Cardiac fibroblast (primary cell): ENCODE results near the gene NTN3.
A peak's percentile ranks its signal among the peaks of the same experiment; 100 is the strongest.

Source experiments
- DNase-seq, 2 donors: peaks; one replicate each; pipeline versions ENCODE4 v3.0.0 to v3.0.0-alpha.2; 2010; ENCODE audit warnings: low read depth in 2 of 2
- H3K4me3 ChIP-seq, 2 donors: replicated peaks in 1 of 2; 1 replicate in 1 of 2; 2 replicates in 1 of 2; pipeline ENCODE4 v1.5.1; 2011; ENCODE audit warnings: low read depth in 2 of 2, low read length in 2 of 2, mild to moderate bottlenecking in 2 of 2, moderate library complexity in 1 of 2
- CTCF ChIP-seq: IDR thresholded peaks from one replicate; pipeline ENCODE4 v1.5.1; 2011; ENCODE audit warnings: low read depth, mild to moderate bottlenecking, low read length, inconsistent platforms

The NTN3 gene

GRCh38 chr16:2498531-2499253 lies 27.6 kb downstream of the NTN3 start:
- no peak overlapping the region for H3K4me3 ChIP-seq
- no peak for TF ChIP-seq CTCF
- DNase-seq, result no peak

GRCh38 chr16:2499454-2499853 lies 28.4 kb downstream of the NTN3 start:
- no peak overlapping the region for H3K4me3 ChIP-seq
- no peak for TF ChIP-seq CTCF
- DNase-seq, result no peak

- H3K4me3 ChIP-seq, result no peak overlapping the region
- DNase-seq, result no peak
- TF ChIP-seq CTCF, result no peak
Observed at GRCh38 chr16:2499890-2500429, 28.9 kb downstream of the NTN3 start.

- H3K4me3 ChIP-seq, result no peak overlapping the region
- no peak for DNase-seq
- no peak for TF ChIP-seq CTCF
Observed at GRCh38 chr16:2500430-2500917, 29.4 kb downstream of the NTN3 start.

GRCh38 chr16:2500918-2501750 lies 30.0 kb downstream of the NTN3 start:
- peak; percentile 78 to 88 for DNase-seq
- peak overlapping the region in 1 of 2 donors; percentile 12 for H3K4me3 ChIP-seq
- TF ChIP-seq CTCF, result peak; percentile 94

- DNase-seq, result no peak
- no peak for TF ChIP-seq CTCF
- H3K4me3 ChIP-seq, result no peak overlapping the region
Observed at GRCh38 chr16:2501946-2502895, 31.1 kb downstream of the NTN3 start.
